Prostate gland (tissue), 2 donors: Measurements from ENCODE around the gene BHLHA15. TPM values are rescaled to one million over a fixed set of nuclear protein-coding genes. Genes with fewer than 3 reads are reported as not detected.

Source experiments
- DNase-seq: peaks from one replicate; pipeline ENCODE4 v3.0.0-alpha.2; 2019; ENCODE audit warnings: low spot score
- H3K27ac ChIP-seq, 2 donors: fragments of 200-600 bp; sonication (generic); 2 replicates each; pipeline ENCODE4 v1.5.1; 2017 to 2019
- H3K27me3 ChIP-seq: fragments of 200-600 bp; sonication (generic); replicated peaks from 2 replicates; pipeline ENCODE4 v1.5.1; 2019; ENCODE audit not compliant: insufficient read depth
- H3K36me3 ChIP-seq, 2 donors: fragments of 200-600 bp; sonication (generic); 1 replicate in 1 of 2; 2 replicates in 1 of 2; pipeline versions ENCODE4 v1.5.1 to v1.8.1; 2017 to 2019
- H3K4me1 ChIP-seq: fragments of 200-600 bp; sonication (generic); replicated peaks from 2 replicates; pipeline ENCODE4 v1.5.1; 2019
- H3K4me3 ChIP-seq, 2 donors: fragments of 200-600 bp; sonication (generic); 2 replicates each; pipeline ENCODE4 v1.5.1; 2017 to 2019
- H3K9me3 ChIP-seq: fragments of 200-600 bp; sonication (generic); 2 replicates; pipeline ENCODE4 v1.5.1; 2017
- POLR2A ChIP-seq: fragments of 450-650 bp; IDR thresholded peaks from one replicate; pipeline ENCODE4 v1.6.1; 2016; ENCODE audit warnings: antibody characterized with exemption, mild to moderate bottlenecking
- POLR2AphosphoS5 ChIP-seq: sonication (generic); formaldehyde crosslinking; IDR thresholded peaks from one replicate; pipeline ENCODE4 v1.6.1; 2017; ENCODE audit warnings: antibody characterized with exemption
- WGBS: methylation state at CpG from one replicate; pipeline ENCODE4 v1.1.5; 2018; 5-methylcytosine and 5-hydroxymethylcytosine counted together
- intact Hi-C: fragments of 100-400 bp; cut with DNase I; formaldehyde crosslinking; loops from one replicate; pipeline ENCODE4 v1.14.2; 2022
- total RNA-seq, 2 donors: library from RNA; depleted of rRNA; stranded (reverse); fragments of >200 nt; gene quantifications; one replicate each; pipeline ENCODE4 v1.1.0, GENCODE V29; 2016
- TF ChIP-seq, protein P1 (sequence below), 4 experiments: fragments of 200-600 bp in 2 of 4; fragments of 450-650 bp in 2 of 4; sonication (generic) in 2 of 4; IDR thresholded peaks; 1 replicate in 3 of 4; 2 replicates in 1 of 4; pipeline ENCODE4 v1.5.1; 2016 to 2019; ENCODE audit warnings: antibody characterized with exemption in 4 of 4, mild to moderate bottlenecking in 2 of 4, moderate library complexity in 2 of 4

Gene BHLHA15
- total RNA-seq, 2 donors from 2014 or later: 24.6 to 90.9 TPM

DNA sequence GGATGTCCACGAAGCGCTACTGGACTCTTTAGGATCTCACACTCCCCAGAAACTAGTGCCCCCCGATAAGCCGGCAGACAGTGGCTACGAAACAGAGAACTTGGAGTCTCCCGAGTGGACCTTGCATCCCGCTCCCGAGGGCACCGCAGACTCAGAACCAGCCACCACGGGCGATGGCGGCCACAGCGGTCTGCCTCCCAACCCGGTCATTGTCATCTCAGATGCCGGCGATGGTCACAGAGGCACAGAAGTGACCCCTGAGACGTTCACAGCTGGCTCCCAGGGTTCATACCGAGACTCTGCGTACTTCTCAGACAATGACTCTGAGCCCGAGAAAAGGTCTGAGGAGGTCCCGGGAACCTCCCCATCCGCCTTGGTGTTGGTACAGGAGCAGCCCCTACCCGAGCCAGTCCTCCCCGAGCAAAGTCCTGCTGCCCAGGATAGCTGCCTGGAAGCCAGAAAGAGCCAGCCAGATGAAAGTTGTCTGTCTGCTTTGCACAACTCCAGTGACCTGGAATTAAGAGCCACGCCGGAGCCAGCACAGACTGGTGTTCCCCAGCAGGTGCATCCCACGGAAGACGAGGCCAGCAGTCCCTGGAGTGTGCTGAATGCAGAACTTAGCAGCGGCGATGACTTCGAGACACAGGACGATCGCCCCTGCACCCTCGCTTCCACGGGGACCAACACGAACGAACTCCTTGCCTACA, 17.6 kb upstream of the BHLHA15 start:
- H3K27ac ChIP-seq: no peak overlapping the region
- H3K27me3 ChIP-seq: no peaks in the 10 kb centered on the region
- no peak overlapping the region for H3K4me3 ChIP-seq
- H3K4me1 ChIP-seq: no peaks in the 10 kb centered on the region
- DNase-seq: no peak
- no peaks in the 10 kb centered on the region for H3K36me3 ChIP-seq
- no peaks in the 10 kb centered on the region for H3K9me3 ChIP-seq
- intact Hi-C loops: no loop called here
- 94% methylated on average over 37 of the region's 37 CpGs for WGBS
- TF ChIP-seq, protein P1, sequence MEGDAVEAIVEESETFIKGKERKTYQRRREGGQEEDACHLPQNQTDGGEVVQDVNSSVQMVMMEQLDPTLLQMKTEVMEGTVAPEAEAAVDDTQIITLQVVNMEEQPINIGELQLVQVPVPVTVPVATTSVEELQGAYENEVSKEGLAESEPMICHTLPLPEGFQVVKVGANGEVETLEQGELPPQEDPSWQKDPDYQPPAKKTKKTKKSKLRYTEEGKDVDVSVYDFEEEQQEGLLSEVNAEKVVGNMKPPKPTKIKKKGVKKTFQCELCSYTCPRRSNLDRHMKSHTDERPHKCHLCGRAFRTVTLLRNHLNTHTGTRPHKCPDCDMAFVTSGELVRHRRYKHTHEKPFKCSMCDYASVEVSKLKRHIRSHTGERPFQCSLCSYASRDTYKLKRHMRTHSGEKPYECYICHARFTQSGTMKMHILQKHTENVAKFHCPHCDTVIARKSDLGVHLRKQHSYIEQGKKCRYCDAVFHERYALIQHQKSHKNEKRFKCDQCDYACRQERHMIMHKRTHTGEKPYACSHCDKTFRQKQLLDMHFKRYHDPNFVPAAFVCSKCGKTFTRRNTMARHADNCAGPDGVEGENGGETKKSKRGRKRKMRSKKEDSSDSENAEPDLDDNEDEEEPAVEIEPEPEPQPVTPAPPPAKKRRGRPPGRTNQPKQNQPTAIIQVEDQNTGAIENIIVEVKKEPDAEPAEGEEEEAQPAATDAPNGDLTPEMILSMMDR (IDR thresholded peaks at IDR 0.05): no peak
- TF ChIP-seq POLR2AphosphoS5: no peak
- TF ChIP-seq POLR2A: no peak

DNA sequence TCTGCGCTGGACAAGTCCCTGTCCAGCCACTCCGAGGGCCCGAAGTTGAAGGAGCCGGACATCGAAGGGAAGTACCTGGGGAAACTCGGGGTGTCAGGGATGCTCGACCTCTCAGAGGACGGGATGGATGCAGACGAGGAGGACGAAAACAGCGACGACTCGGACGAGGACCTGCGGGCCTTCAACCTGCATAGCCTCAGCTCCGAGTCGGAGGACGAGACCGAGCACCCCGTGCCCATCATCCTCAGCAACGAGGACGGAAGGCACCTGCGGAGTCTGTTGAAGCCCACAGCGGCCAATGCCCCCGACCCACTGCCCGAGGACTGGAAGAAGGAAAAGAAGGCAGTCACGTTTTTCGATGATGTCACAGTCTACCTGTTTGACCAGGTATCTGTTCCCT, 17.1 kb upstream of the BHLHA15 start:
- intact Hi-C loops: no loop called here
- Histone ChIP-seq H3K27ac (no peak overlapping the region), H3K4me3 (no peak overlapping the region), H3K36me3 (no peaks in the 10 kb centered on the region), H3K4me1 (no peaks in the 10 kb centered on the region), H3K27me3 (no peaks in the 10 kb centered on the region), H3K9me3 (no peaks in the 10 kb centered on the region)
- TF ChIP-seq POLR2AphosphoS5 (no peak), POLR2A (no peak)
- TF ChIP-seq, protein P1 (IDR thresholded peaks at IDR 0.05): no peak
- DNase-seq: no peak
- 95% methylated on average over 28 of the region's 28 CpGs for WGBS

DNA sequence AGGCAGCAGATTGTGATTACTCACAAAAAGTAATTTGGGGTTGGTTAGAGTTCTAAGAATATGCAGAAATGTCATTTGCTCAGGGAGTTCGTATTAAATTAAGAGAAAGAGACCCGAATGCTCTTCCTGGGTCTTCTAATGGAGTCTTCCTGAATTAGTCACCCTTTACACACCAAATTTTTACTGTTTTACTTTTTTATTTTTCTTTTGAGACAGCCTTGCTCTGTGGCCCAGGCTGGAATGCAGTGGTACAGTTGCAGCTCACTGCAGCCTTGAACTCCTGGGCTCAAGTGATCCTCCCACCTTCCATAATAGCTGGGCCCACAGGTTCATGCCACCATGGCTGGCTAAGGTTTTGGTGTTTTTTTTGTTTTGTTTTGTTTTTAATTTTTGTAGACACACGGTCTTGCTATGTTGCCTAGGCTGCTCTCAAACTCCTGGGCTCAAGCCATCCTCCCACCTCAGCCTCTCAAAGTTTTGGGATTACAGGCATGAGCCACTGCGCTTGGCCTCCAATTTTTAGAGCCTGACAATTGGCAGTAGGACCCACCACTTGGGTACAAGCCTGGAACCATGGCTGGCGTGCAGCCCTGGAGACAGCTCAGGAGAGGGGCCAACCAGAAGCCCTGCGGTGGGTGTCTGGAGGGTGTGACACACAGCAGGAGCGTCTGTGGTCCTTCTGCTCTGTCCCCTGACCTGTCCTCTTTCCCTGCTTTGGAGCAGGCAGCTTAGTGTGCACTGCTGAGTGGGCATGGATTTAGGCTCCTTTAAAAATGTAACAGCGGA, 16.4 kb upstream of the BHLHA15 start:
- intact Hi-C loops: no loop called here
- no peaks in the 10 kb centered on the region for H3K4me1 ChIP-seq
- H3K36me3 ChIP-seq: no peaks in the 10 kb centered on the region
- H3K27ac ChIP-seq: no peak overlapping the region
- WGBS: 95% methylated on average over 8 of the region's 8 CpGs
- TF ChIP-seq, protein P1 (IDR thresholded peaks at IDR 0.05): no peak
- TF ChIP-seq POLR2A: no peak
- no peak for TF ChIP-seq POLR2AphosphoS5
- DNase-seq: no peak
- H3K4me3 ChIP-seq: no peak overlapping the region
- no peaks in the 10 kb centered on the region for H3K9me3 ChIP-seq
- H3K27me3 ChIP-seq: no peaks in the 10 kb centered on the region

DNA sequence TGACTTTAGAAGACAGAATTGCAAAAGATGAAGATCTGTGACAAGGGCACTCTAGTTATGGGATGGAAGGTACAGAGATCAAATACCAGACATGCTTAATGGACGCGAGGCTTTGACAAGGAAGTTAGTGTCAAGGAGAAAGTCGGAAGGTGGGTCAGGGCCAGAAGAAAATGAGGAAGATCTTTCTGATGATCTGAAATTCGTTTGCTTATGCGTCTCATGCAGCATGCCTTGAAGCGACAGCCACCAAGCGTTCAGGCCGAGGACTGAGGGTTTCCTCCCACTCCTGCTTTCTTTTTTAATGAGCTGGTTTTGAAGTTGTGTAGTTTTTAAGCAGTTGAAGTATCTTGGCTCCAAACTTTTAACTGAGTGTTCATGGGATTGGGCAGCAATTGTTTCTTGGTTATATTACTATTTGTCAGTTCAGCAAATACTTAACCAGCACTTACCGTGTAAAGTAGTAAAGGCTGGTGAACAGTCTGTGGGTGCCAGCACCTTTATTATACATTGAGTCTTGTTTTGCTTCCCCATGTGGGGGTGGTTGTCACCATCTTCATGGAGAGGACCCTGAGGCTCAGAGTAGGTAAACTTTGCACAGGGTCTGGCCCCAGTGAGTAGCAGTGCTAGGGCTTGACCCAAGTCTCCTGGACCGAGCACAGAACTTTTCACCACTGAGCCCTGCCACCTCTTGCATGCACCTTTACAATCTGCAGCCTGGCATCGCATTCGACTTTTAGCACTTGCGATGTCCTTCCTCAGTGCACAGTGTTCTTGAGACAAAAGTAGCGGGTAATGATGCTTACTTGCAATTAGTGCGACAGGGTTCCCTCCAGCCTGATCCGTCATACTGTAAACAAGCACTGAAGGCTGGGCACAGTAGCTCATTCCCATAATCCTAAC, 14.3 kb upstream of the BHLHA15 start:
- TF ChIP-seq, protein P1 (IDR thresholded peaks at IDR 0.05): no peak
- TF ChIP-seq POLR2AphosphoS5 (no peak), POLR2A (no peak)
- Histone ChIP-seq H3K4me1 (no peaks in the 10 kb centered on the region), H3K36me3 (no peaks in the 10 kb centered on the region), H3K4me3 (no peak overlapping the region), H3K9me3 (no peaks in the 10 kb centered on the region), H3K27ac (no peak overlapping the region), H3K27me3 (no peaks in the 10 kb centered on the region)
- 81% methylated on average over 16 of the region's 16 CpGs for WGBS
- no peak for DNase-seq
- intact Hi-C loops: no loop called here
